ENCODE results near the gene DARS2. TPM values are rescaled to one million over a fixed set of nuclear protein-coding genes. Genes with fewer than 3 reads are reported as not detected.

DARS2 gene, protein sequence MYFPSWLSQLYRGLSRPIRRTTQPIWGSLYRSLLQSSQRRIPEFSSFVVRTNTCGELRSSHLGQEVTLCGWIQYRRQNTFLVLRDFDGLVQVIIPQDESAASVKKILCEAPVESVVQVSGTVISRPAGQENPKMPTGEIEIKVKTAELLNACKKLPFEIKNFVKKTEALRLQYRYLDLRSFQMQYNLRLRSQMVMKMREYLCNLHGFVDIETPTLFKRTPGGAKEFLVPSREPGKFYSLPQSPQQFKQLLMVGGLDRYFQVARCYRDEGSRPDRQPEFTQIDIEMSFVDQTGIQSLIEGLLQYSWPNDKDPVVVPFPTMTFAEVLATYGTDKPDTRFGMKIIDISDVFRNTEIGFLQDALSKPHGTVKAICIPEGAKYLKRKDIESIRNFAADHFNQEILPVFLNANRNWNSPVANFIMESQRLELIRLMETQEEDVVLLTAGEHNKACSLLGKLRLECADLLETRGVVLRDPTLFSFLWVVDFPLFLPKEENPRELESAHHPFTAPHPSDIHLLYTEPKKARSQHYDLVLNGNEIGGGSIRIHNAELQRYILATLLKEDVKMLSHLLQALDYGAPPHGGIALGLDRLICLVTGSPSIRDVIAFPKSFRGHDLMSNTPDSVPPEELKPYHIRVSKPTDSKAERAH
- total RNA-seq (2014; rRNA removed) (71.8 and 77.3 TPM in 2 replicates), Bru-seq, nascent RNA (percentile 77 among the genes with signal in this experiment), BruChase-seq, experiment 1, labeled RNA remaining after a 6-hour chase (percentile 80 among the genes with signal in this experiment), BruChase-seq, experiment 2, labeled RNA remaining after a 2-hour chase (percentile 71 among the genes with signal in this experiment)
- long read RNA-seq, transcript DARS2-201 (17 exons, 3,441 nt) = major isoform, 22 of 34 reads
- long read RNA-seq, partial matches to known transcripts = 5 of 34 reads
- long read RNA-seq, other reads (novel, unspliced or antisense) = 5 of 34 reads

DNA sequence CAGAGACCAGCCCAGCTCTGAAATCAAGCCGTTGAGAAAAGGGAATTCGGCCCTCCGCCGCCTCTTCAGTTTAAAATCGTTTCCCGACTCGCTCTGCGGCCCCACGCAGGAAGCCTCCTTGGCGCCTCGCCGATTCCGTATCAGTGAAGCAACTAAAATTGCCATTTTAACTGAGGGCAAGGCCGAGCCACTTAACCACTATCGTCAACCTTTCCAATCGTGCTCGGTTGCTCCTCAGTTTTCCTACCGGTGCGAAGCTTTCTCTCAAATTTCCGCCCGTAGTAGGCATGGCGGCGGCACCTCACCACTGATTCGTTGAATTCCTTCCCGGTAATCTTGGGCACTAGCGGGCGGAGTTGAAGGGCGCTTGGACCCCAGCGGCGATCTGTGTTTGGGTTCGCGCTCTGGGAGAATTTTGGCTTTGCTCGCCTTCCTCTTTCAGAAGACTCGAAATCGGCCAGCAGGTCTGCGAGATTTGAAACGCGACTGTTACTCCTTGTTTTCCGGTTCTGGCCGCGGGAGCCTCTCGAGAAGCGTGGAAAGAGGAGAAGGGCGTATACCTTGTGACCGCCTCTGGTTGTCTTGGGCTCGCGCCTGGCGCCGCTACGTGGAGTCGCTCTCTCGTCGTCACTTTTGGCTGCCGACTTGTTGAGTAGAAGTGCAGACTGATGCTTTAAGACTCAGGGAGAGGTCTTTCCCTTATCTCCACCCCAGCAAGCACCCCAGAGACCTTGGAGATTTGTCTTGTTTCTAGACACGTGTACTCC, at the start of gene DARS2, which contains the start of gene CENPL:
TSS of gene DARS2 (plus strand) at position 359 of the 767 bp plus-strand sequence. CDS start 557 bp downstream, outside the sequence.
TSS of gene CENPL (minus strand) at position 569 of the 767 bp plus-strand sequence. CDS start 13,584 bp downstream, outside the sequence.
- Histone ChIP-seq H3K4me3 (ENCODE audit: low read length) (peak within 1 kb of the TSS; percentile 72), H3K4me2 (ENCODE audit: low read length) (peak within 1 kb of the TSS; percentile 89), H3K9ac (ENCODE audit: low read length) (peak within 1 kb of the TSS; percentile 83), H4K20me1 (ENCODE audit: low read length) (peaks cover 18% of the 10 kb centered on the region), H3K79me2 (ENCODE audit: low read length) (peaks cover 86% of the 10 kb centered on the region), H2AFZ (ENCODE audit: low read length) (peak within 1 kb of the TSS; percentile 82), H3K9me3 (ENCODE audit: low read length) (no peaks in the 10 kb centered on the region), H3K27ac (ENCODE audit: low read length) (peak within 1 kb of the TSS; percentile 81), H3F3A (ENCODE audit: low read length, unreplicated experiment) (no peaks in the 10 kb centered on the region), H3K27me3 (ENCODE audit: low read length) (no peaks in the 10 kb centered on the region), H3K9me2 (replicated peaks; ENCODE audit: low read length) (no peaks in the 10 kb centered on the region), H3K4me1 (ENCODE audit: insufficient read depth, low read length) (peaks cover 56% of the 10 kb centered on the region), H3K36me3 (ENCODE audit: low read depth, low read length) (peaks cover 16% of the 10 kb centered on the region; the same call in 1 of the 2 replicates)
- intact Hi-C loops (cut with micrococcal nuclease) = loop anchor here (1.0 to 5.0 kb wide), 8 partner anchors 44 to 1078 kb away; partner anchors contain the start of genes KLHL20, PRDX6 and ZBTB37
- peak; percentile 100 for DNase-seq
- ChIA-PET POLR2A (ENCODE audit: unreplicated experiment) (interaction anchor here (0.5 to 1.2 kb wide), 5 partner anchors 9 to 817 kb away, joined by 3 to 12 read pairs (median 4); partner anchors contain the start of gene KLHL20), CTCF (interaction anchor here (0.6 to 2.1 kb wide), 6 partner anchors 110 to 395 kb away, joined by 3 to 7 read pairs (median 4); partner anchors contain the start of gene KLHL20)
- ATAC-seq = peak; percentile 88
- TF ChIP-seq EZH2 (IDR thresholded peaks at IDR 0.05; ENCODE audit: low read length, unreplicated experiment) (no peak), EZH2phosphoT487 (IDR thresholded peaks at IDR 0.05; ENCODE audit: borderline replicate concordance, low read length) (no peak)
- TF ChIP-seq, protein P1, sequence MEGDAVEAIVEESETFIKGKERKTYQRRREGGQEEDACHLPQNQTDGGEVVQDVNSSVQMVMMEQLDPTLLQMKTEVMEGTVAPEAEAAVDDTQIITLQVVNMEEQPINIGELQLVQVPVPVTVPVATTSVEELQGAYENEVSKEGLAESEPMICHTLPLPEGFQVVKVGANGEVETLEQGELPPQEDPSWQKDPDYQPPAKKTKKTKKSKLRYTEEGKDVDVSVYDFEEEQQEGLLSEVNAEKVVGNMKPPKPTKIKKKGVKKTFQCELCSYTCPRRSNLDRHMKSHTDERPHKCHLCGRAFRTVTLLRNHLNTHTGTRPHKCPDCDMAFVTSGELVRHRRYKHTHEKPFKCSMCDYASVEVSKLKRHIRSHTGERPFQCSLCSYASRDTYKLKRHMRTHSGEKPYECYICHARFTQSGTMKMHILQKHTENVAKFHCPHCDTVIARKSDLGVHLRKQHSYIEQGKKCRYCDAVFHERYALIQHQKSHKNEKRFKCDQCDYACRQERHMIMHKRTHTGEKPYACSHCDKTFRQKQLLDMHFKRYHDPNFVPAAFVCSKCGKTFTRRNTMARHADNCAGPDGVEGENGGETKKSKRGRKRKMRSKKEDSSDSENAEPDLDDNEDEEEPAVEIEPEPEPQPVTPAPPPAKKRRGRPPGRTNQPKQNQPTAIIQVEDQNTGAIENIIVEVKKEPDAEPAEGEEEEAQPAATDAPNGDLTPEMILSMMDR (conservative IDR thresholded peaks at IDR 0.05; ENCODE audit: low read depth, low read length) = no peak
- BruUV-seq (replicated peaks) = TSS peak; percentile 90

DNA sequence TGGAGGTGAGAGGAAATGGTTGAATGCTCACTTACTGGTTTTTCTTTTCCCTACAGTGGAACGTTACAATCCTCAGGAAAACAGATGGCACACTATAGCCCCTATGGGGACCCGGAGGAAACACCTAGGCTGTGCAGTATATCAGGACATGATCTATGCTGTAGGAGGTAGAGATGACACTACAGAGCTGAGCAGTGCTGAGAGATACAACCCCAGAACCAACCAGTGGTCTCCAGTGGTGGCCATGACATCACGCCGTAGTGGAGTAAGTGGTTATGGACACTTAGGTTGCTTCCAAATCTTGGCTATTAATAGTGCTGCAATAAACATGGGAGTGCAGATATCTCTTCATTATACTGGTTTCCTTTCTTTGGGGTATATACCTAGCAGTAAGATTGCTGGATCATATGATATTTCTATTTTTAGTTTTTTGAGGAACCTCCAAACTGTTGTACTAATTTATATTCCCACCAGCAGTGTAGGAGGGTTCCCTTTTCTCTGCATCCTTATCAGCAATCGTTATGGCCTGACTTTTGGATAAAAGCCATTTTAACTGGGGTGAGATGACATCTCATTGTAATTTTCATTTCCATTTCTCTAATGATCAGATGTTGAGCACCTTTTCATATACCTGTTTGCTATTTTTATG, 48.8 kb upstream of the DARS2 start:
- intact Hi-C loops (cut with micrococcal nuclease) = no loop called here
- no peaks in the 10 kb centered on the region for H3K79me2 ChIP-seq (ENCODE audit: low read length)
- ATAC-seq = no peak
- H3K9ac ChIP-seq (ENCODE audit: low read length) = no peak overlapping the region
- no peaks in the 10 kb centered on the region for H4K20me1 ChIP-seq (ENCODE audit: low read length)
- no peak overlapping the region for H3K27ac ChIP-seq (ENCODE audit: low read length)
- POLR2A ChIA-PET (ENCODE audit: unreplicated experiment) = no interaction called here
- no TSS peak for BruUV-seq (replicated peaks)
- H3K27me3 ChIP-seq (ENCODE audit: low read length) = no peaks in the 10 kb centered on the region
- H3K9me2 ChIP-seq (replicated peaks; ENCODE audit: low read length) = no peaks in the 10 kb centered on the region
- TF ChIP-seq EZH2 (IDR thresholded peaks at IDR 0.05; ENCODE audit: low read length, unreplicated experiment) (no peak), EZH2phosphoT487 (IDR thresholded peaks at IDR 0.05; ENCODE audit: borderline replicate concordance, low read length) (no peak)
- TF ChIP-seq, protein P1 (conservative IDR thresholded peaks at IDR 0.05; ENCODE audit: low read depth, low read length) = no peak
- CTCF ChIA-PET = no interaction called here
- no peaks in the 10 kb centered on the region for H3F3A ChIP-seq (ENCODE audit: low read length, unreplicated experiment)
- H3K4me3 ChIP-seq (ENCODE audit: low read length) = no peak overlapping the region
- no peak overlapping the region for H2AFZ ChIP-seq (ENCODE audit: low read length)
- DNase-seq = no peak
- no peaks in the 10 kb centered on the region for H3K4me1 ChIP-seq (ENCODE audit: insufficient read depth, low read length)
- peaks cover 8% of the 10 kb centered on the region; the same call in 1 of the 2 replicates for H3K9me3 ChIP-seq (ENCODE audit: low read length)
- peaks cover 46% of the 10 kb centered on the region for H3K36me3 ChIP-seq (ENCODE audit: low read depth, low read length)
- no peak overlapping the region for H3K4me2 ChIP-seq (ENCODE audit: low read length)
